GM18511 (cell line): ENCODE results near the gene TARDBP.
"Not testable (repeated sequence)": the region's sequence is repeated elsewhere in the genome, so short reads cannot be mapped to it uniquely, and the experiment has no call there.

ENCODE experiments used
- ATAC-seq: cut with Tn5 transposase; IDR thresholded peaks from one replicate; pipeline ENCODE4 v1.9.1; 2021; ENCODE audit warnings: mild to moderate bottlenecking, moderate library complexity; ENCODE audit not compliant: unreplicated experiment

Gene TARDBP

GRCh38 chr1:11042065-11042464 lies 29.6 kb downstream of the TARDBP start:
- no peak for ATAC-seq

- no peak for ATAC-seq
These were observed 30.8 kb downstream of the TARDBP start for GRCh38 chr1:11042995-11043874.

- no peak for ATAC-seq
These were observed 31.8 kb downstream of the TARDBP start for GRCh38 chr1:11044086-11044848.

GRCh38 chr1:11044849-11045427 lies 32.5 kb downstream of the TARDBP start:
- no peak for ATAC-seq

- no peak for ATAC-seq
These were observed 33.2 kb downstream of the TARDBP start for GRCh38 chr1:11045428-11046269.

GRCh38 chr1:11046270-11046566 lies 33.8 kb downstream of the TARDBP start:
- ATAC-seq, result no peak

GRCh38 chr1:11046625-11047365 lies 34.3 kb downstream of the TARDBP start, which contains the start of gene MASP2:
Gene MASP2 (minus strand): TSS chr1:11047239. CDS start chr1:11047207, 32 bp downstream.
- no peak for ATAC-seq

- not testable (repeated sequence) for ATAC-seq
These were observed 38.7 kb downstream of the TARDBP start for GRCh38 chr1:11051121-11051520.

GRCh38 chr1:11051781-11052511 lies 39.5 kb downstream of the TARDBP start:
- no peak for ATAC-seq

- no peak for ATAC-seq
These were observed 40.6 kb downstream of the TARDBP start for GRCh38 chr1:11052839-11053757.

GRCh38 chr1:11053758-11054137 lies 41.3 kb downstream of the TARDBP start:
- ATAC-seq, result no peak

- ATAC-seq, result no peak
These were observed 41.7 kb downstream of the TARDBP start for GRCh38 chr1:11054181-11054580.

GRCh38 chr1:11054666-11055065 lies 42.2 kb downstream of the TARDBP start:
- ATAC-seq, result no peak

- ATAC-seq, result no peak
These were observed 43.2 kb downstream of the TARDBP start for GRCh38 chr1:11055676-11056075.

- ATAC-seq, result no peak
These were observed 44.0 kb downstream of the TARDBP start for GRCh38 chr1:11056504-11056903.

GRCh38 chr1:11057477-11057876 lies 45.0 kb downstream of the TARDBP start:
- no peak for ATAC-seq

GRCh38 chr1:11058026-11058425 lies 45.6 kb downstream of the TARDBP start:
- no peak for ATAC-seq

GRCh38 chr1:11058595-11059154 lies 46.2 kb downstream of the TARDBP start:
- ATAC-seq, result no peak
